IMR-90 (cell line): Measurements from ENCODE around the gene ABHD17A. TPM values are rescaled to one million over a fixed set of nuclear protein-coding genes. Genes with fewer than 3 reads are reported as not detected.

Experiments used
- ATAC-seq: fragments of 200-7000 bp; cut with Tn5 transposase; 2 replicates; pipeline ENCODE4 v1.9.1; 2020; ENCODE audit warnings: low read depth, mild to moderate bottlenecking, moderate library complexity
- BruUV-seq: library from RNA; stranded (reverse); fragments of 400-500 nt; replicated peaks from 2 replicates; lab custom pipeline; 2021; lab: Mats Ljungman, UMichigan
- CTCF ChIA-PET: fragments of 300-600 bp; formaldehyde crosslinking; extraction: SDS; loops from one replicate; lab custom pipeline; 2021; ENCODE audit warnings: antibody characterized with exemption; lab: Yijun Ruan, JAX
- POLR2A ChIA-PET: fragments of 300-600 bp; sonication (Branson Sonifier 250); formaldehyde crosslinking; loops from one replicate; lab custom pipeline; 2022; ENCODE audit warnings: antibody characterized with exemption; ENCODE audit not compliant: unreplicated experiment; lab: Charles Lee
- DNase-seq: peaks from one replicate; pipeline ENCODE4 v3.0.0; 2013
- H2AFZ ChIP-seq: replicated peaks from 2 replicates; pipeline ENCODE3; 2013; ENCODE audit warnings: low read length, mild to moderate bottlenecking; ENCODE audit not compliant: poor library complexity
- H2AK5ac ChIP-seq: 2 replicates; pipeline ENCODE4 v1.6.1; 2013; ENCODE audit warnings: low read depth, low read length, inconsistent platforms
- H2AK9ac ChIP-seq: replicated peaks from 2 replicates; pipeline ENCODE3; 2013; ENCODE audit warnings: mild to moderate bottlenecking, low read depth, low read length, moderate library complexity; ENCODE audit not compliant: poor library complexity
- H2BK120ac ChIP-seq: 2 replicates; pipeline ENCODE4 v1.6.1; 2013; ENCODE audit warnings: low read depth, low read length, inconsistent platforms
- H2BK15ac ChIP-seq: 3 replicates; pipeline ENCODE4 v1.6.1; 2013; ENCODE audit warnings: low read depth, low read length, inconsistent platforms
- H2BK20ac ChIP-seq: 2 replicates; pipeline ENCODE4 v1.6.1; 2013; ENCODE audit warnings: low read depth, mild to moderate bottlenecking, inconsistent platforms, low read length, moderate library complexity
- H2BK5ac ChIP-seq: 2 replicates; pipeline ENCODE4 v1.6.1; 2013; ENCODE audit warnings: mild to moderate bottlenecking, low read depth, low read length, inconsistent platforms; ENCODE audit not compliant: poor library complexity, severe bottlenecking
- H3K14ac ChIP-seq: replicated peaks from 2 replicates; pipeline ENCODE4 v1.6.1; 2013; ENCODE audit warnings: low read depth, low read length, inconsistent platforms
- H3K18ac ChIP-seq: 2 replicates; pipeline ENCODE4 v1.6.1; 2013; ENCODE audit warnings: low read depth, low read length, control low read depth
- H3K23ac ChIP-seq: 2 replicates; pipeline ENCODE4 v1.6.1; 2013; ENCODE audit warnings: low read depth, low read length, inconsistent platforms
- H3K27ac ChIP-seq: 2 replicates; pipeline ENCODE4 v1.5.1; 2013; ENCODE audit warnings: mild to moderate bottlenecking, control low read depth, low read length; ENCODE audit not compliant: insufficient read depth
- H3K27me3 ChIP-seq: 2 replicates; pipeline ENCODE4 v1.6.1; 2013; ENCODE audit warnings: low read length; ENCODE audit not compliant: control insufficient read depth, insufficient read depth
- H3K36me3 ChIP-seq: 2 replicates; pipeline ENCODE4 v1.6.1; 2013; ENCODE audit warnings: low read length, mixed read lengths; ENCODE audit not compliant: control insufficient read depth, insufficient read depth
- H3K4ac ChIP-seq: 2 replicates; pipeline ENCODE4 v1.6.1; 2013; ENCODE audit warnings: low read depth, low read length, inconsistent platforms
- H3K4me1 ChIP-seq: 2 replicates; pipeline ENCODE4 v1.6.1; 2013; ENCODE audit warnings: low read length, mixed read lengths; ENCODE audit not compliant: control insufficient read depth, insufficient read depth
- H3K4me2 ChIP-seq: 2 replicates; pipeline ENCODE4 v1.6.1; 2013; ENCODE audit warnings: low read depth, mild to moderate bottlenecking, control low read depth, low read length, moderate library complexity
- H3K4me3 ChIP-seq: 2 replicates; pipeline ENCODE4 v1.5.1; 2013; ENCODE audit warnings: low read depth, mild to moderate bottlenecking, control low read depth, low read length, moderate library complexity; ENCODE audit not compliant: insufficient read depth
- H3K56ac ChIP-seq: 2 replicates; pipeline ENCODE4 v1.6.1; 2013; ENCODE audit warnings: low read length, inconsistent platforms; ENCODE audit not compliant: insufficient read depth; ENCODE audit errors: extremely low read depth
- H3K79me1 ChIP-seq, 2 experiments: 2 replicates each; pipeline ENCODE4 v1.6.1; 2013; ENCODE audit warnings: low read length in 2 of 2, inconsistent platforms in 1 of 2, low read depth in 1 of 2
- H3K9ac ChIP-seq: 2 replicates; pipeline ENCODE4 v1.6.1; 2013; ENCODE audit warnings: low read depth, low read length, control low read depth
- H3K9me1 ChIP-seq: 2 replicates; pipeline ENCODE4 v1.6.1; 2013; ENCODE audit warnings: low read length, inconsistent platforms; ENCODE audit not compliant: insufficient read depth
- H3K9me3 ChIP-seq: 2 replicates; pipeline ENCODE4 v1.6.1; 2013; ENCODE audit warnings: low read length; ENCODE audit not compliant: control insufficient read depth, insufficient read depth
- H4K20me1 ChIP-seq: 2 replicates; pipeline ENCODE4 v1.6.1; 2013; ENCODE audit warnings: low read length, inconsistent platforms; ENCODE audit not compliant: insufficient read depth
- H4K5ac ChIP-seq: 2 replicates; pipeline ENCODE4 v1.6.1; 2013; ENCODE audit warnings: mild to moderate bottlenecking, low read depth, low read length, control low read depth
- H4K8ac ChIP-seq, 2 experiments: 2 replicates each; pipeline ENCODE4 v1.6.1; 2013; ENCODE audit warnings: low read depth in 2 of 2, low read length in 2 of 2, control low read depth in 1 of 2, inconsistent platforms in 1 of 2
- H4K91ac ChIP-seq: 2 replicates; pipeline ENCODE4 v1.6.1; 2013; ENCODE audit warnings: low read depth, low read length, inconsistent platforms; ENCODE audit not compliant: insufficient read depth
- CEBPB ChIP-seq: IDR thresholded peaks from 2 replicates; pipeline ENCODE4 v1.6.1; 2012; ENCODE audit warnings: low read depth, low read length, improper control_type of control experiment
- CTCF ChIP-seq: conservative IDR thresholded peaks from 2 replicates; pipeline ENCODE4 v1.5.1; 2012; ENCODE audit warnings: mild to moderate bottlenecking, low read depth, low read length, improper control_type of control experiment
- MAZ ChIP-seq: IDR thresholded peaks from 2 replicates; pipeline ENCODE4 v1.6.1; 2012; ENCODE audit warnings: low read depth, mild to moderate bottlenecking, low read length, improper control_type of control experiment, moderate library complexity, borderline replicate concordance
- MXI1 ChIP-seq: IDR thresholded peaks from 2 replicates; pipeline ENCODE4 v1.6.1; 2012; ENCODE audit warnings: low read depth, mild to moderate bottlenecking, low read length, moderate library complexity, borderline replicate concordance
- NFE2L2 ChIP-seq: fragments of 150-350 bp; IDR thresholded peaks from 2 replicates; pipeline ENCODE4 v1.6.1; 2016; ENCODE audit warnings: low read depth, mild to moderate bottlenecking, low read length
- RAD21 ChIP-seq: IDR thresholded peaks from 2 replicates; pipeline ENCODE4 v1.6.1; 2012; ENCODE audit warnings: low read length, improper control_type of control experiment
- SMC3 ChIP-seq: fragments of 150-350 bp; IDR thresholded peaks from 2 replicates; pipeline ENCODE4 v1.6.1; 2016; ENCODE audit warnings: low read depth, mild to moderate bottlenecking, antibody characterized with exemption, low read length, moderate library complexity
- WGBS, 2 experiments: methylation state at CpG; one replicate each; pipeline versions ENCODE4 v1.1.5 to v1.1.7; 2013; ENCODE audit warnings: missing lambda C conversion rate in 2 of 2; ENCODE audit not compliant: insufficient read length in 1 of 2; ENCODE audit errors: extremely low coverage in 2 of 2; 5-methylcytosine and 5-hydroxymethylcytosine counted together
- dilution Hi-C: fragments of 300-500 bp; cut with HindIII; formaldehyde crosslinking; loops from one replicate; pipeline ENCODE4 v1.14.3; 2018; ENCODE audit warnings: low sequenced_read_pairs; ENCODE audit not compliant: unreplicated experiment
- in situ Hi-C: fragments of 300-500 bp; cut with MboI; formaldehyde crosslinking; loops from 3 replicates; pipeline ENCODE4 v1.14.3; 2019; ENCODE audit warnings: low sequenced_read_pairs, inconsistent platforms, mixed read lengths
- intact Hi-C: fragments of 100-400 bp; cut with micrococcal nuclease; formaldehyde crosslinking; loops from 2 replicates; pipeline ENCODE4 v1.10.0; 2022
- polyA plus RNA-seq, 3 experiments: library from polyadenylated mRNA; depleted of rRNA; stranded (reverse); fragments of >200 nt; gene quantifications; 2 replicates each; pipeline ENCODE4 v1.2.3, GENCODE V29; 2012; ENCODE audit warnings: low replicate concordance in 1 of 3
- total RNA-seq: library from RNA; depleted of rRNA; stranded (reverse); fragments of >200 nt; gene quantifications from 2 replicates; pipeline ENCODE4 v1.2.3, GENCODE V29; 2012

ABHD17A gene
- total and polyA plus RNA-seq, 2 of the 4 experiments (the other 2 are of a cell fraction) = 37.8 to 76.2 TPM

DNA sequence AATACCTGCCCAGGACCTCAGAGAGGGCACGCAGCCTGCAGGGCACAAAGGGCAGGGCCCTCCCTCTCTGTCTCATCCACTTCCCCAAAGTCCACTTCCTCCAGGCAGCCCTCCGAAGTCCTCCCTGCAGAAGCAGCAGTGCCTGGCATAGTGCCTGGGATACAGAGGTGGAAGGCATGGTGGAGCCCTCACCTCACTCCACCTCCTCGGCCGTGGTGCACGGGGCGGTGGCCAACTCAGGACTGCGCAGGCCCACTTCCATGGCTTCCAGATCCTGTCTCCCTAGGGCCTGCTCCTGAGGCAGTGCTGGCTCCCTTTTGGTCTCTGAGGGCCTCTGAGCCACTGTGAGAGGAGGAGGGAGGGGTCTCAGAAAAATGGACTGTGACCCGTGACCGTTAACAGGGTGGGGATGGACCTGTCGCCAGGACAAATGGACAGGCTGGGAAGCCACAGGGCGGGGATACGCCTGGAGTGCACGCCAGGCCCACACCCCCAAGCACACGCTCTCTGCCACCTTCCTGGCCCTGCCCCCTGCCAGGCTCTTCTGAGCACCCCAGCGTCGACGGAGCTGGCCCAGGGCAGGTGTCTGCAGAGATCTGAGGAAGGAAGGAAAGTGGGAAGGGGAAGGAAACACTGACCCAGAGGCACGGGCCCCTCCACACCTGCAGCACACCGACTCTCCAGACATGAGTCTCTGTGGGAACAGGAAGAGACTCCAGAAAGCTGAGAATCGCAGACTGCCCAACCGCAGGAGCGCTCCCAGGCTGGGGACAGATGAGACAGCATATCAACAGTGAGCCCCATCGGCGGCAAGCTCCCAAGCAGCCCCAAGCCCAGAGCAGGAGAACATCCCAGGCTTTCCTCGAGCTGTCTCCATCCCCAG, 45.4 kb downstream of the ABHD17A start (continued):
- TF ChIP-seq MXI1 = no peak

- Histone ChIP-seq H2BK15ac (no peak overlapping the region), H2BK20ac (no peak overlapping the region), H4K5ac (no peak overlapping the region), H3K23ac (no peak overlapping the region), H3K4me1 (no peaks in the 10 kb centered on the region), H3K36me3 (peaks cover 3% of the 10 kb centered on the region), H2BK5ac (no peak overlapping the region), H3K27me3 (no peaks in the 10 kb centered on the region), H3K4me3 (no peak overlapping the region), H4K8ac (no peak overlapping the region), H3K79me1 (peaks cover 18 to 82% of the 10 kb centered on the region in 2 experiments), H4K91ac (no peak overlapping the region), H3K27ac (no peak overlapping the region), H3K9me1 (no peaks in the 10 kb centered on the region), H2AFZ (peak overlapping the region; percentile 54), H2AK9ac (peak overlapping the region; percentile 62), H2AK5ac (peak overlapping the region; percentile 73; the same call in 1 of the 2 replicates), H3K4ac (no peak overlapping the region), H4K20me1 (peaks cover 97% of the 10 kb centered on the region), H3K4me2 (no peak overlapping the region), H3K9ac (no peak overlapping the region), H2BK120ac (no peak overlapping the region), H3K14ac (no peak overlapping the region), H3K56ac (no peak overlapping the region), H3K9me3 (no peaks in the 10 kb centered on the region), H3K18ac (no peak overlapping the region)
- TF ChIP-seq CEBPB (no peak), CTCF (peak; percentile 78), SMC3 (peak; percentile 46), MAZ (peak; percentile 67; the same call in 1 of the 2 replicates), NFE2L2 (no peak), RAD21 (peak; percentile 54)
- dilution Hi-C loops = no loop called here
- DNase-seq (no peak), ATAC-seq (peak; percentile 95)
- in situ Hi-C loops = no loop called here
- CTCF ChIA-PET = interaction anchor here (0.6 to 3.9 kb wide), 3 partner anchors 12 to 13 kb away, joined by 3 to 17 read pairs (median 4); no protein-coding TSS in a partner anchor
- 25% methylated on average over 11 of the region's 23 CpGs; no CpG with 5 or more reads in 1 of the 2 experiments for WGBS, 2 experiments
- BruUV-seq = no TSS peak
- intact Hi-C loops = no loop called here
- POLR2A ChIA-PET = no interaction called here
Measured at GRCh38 chr19:1837625-1838105, 47.6 kb downstream of the ABHD17A start.
